Small intestine (tissue), 7 donors: ENCODE results near the gene C1orf198. TPM values are rescaled to one million over a fixed set of nuclear protein-coding genes. Genes with fewer than 3 reads are reported as not detected.

ENCODE experiments used
- DNase-seq, 2 donors: peaks; one replicate each; pipeline versions ENCODE4 v3.0.0 to v3.0.0-alpha.2; 2013
- FAIRE-seq: peaks from 2 replicates; lab custom pipeline; 2012; peaks lifted over from hg19 to GRCh38; lab: Jason Lieb, UNC
- H3K27ac ChIP-seq, 3 donors: one replicate each; pipeline ENCODE4 v1.5.1; 2013; ENCODE audit warnings: low read length in 2 of 3, mild to moderate bottlenecking in 2 of 3, control low read depth in 1 of 3, inconsistent platforms in 1 of 3, low read depth in 1 of 3, moderate library complexity in 1 of 3
- H3K27me3 ChIP-seq, 3 donors: one replicate each; pipeline ENCODE4 v1.6.1; 2013; ENCODE audit warnings: low read length in 3 of 3, inconsistent platforms in 1 of 3; ENCODE audit not compliant: control insufficient read depth in 3 of 3, insufficient read depth in 3 of 3
- H3K36me3 ChIP-seq, 3 donors: one replicate each; pipeline ENCODE4 v1.6.1; 2013; ENCODE audit warnings: low read length in 3 of 3, inconsistent platforms in 1 of 3, low read depth in 1 of 3, mild to moderate bottlenecking in 1 of 3, moderate library complexity in 1 of 3; ENCODE audit not compliant: control insufficient read depth in 3 of 3, insufficient read depth in 2 of 3
- H3K4me1 ChIP-seq, 3 donors: one replicate each; pipeline ENCODE4 v1.6.1; 2013; ENCODE audit warnings: low read length in 2 of 3, inconsistent platforms in 1 of 3, low read depth in 1 of 3, mild to moderate bottlenecking in 1 of 3, moderate library complexity in 1 of 3; ENCODE audit not compliant: control insufficient read depth in 3 of 3, insufficient read depth in 2 of 3
- H3K4me3 ChIP-seq, 3 donors: one replicate each; pipeline ENCODE4 v1.5.1; 2013; ENCODE audit warnings: low read length in 3 of 3, control low read depth in 1 of 3, inconsistent platforms in 1 of 3, low read depth in 1 of 3, mild to moderate bottlenecking in 1 of 3, moderate library complexity in 1 of 3
- H3K9me3 ChIP-seq, 2 donors: one replicate each; pipeline ENCODE4 v1.6.1; 2013; ENCODE audit warnings: low read depth in 1 of 2, low read length in 1 of 2; ENCODE audit not compliant: control insufficient read depth in 2 of 2, insufficient read depth in 1 of 2
- WGBS, 3 donors: extraction: QIAGEN DNeasy Blood & Tissue Kit; methylation state at CpG; one replicate each; pipeline ENCODE4 v1.1.7; 2013; 5-methylcytosine and 5-hydroxymethylcytosine counted together
- polyA plus RNA-seq, 4 donors: library from polyadenylated mRNA; stranded (reverse) in 3 of 4; unstranded in 1 of 4; fragments of 200-250 nt in 3 of 4; fragments of 120-200 nt in 1 of 4; gene quantifications; one replicate each; pipeline versions ENCODE4 v1.2.1 to v1.2.3, GENCODE V29; 2013
- donor health status: healthy with polysubstance abuse.
- donor health status: control.
- donor health status: control.
- donor health status: Bipolar disorder and iron deficiency.
- donor health status: healthy.

Gene C1orf198
- polyA plus RNA-seq, 4 donors = 6.0 to 19.5 (median 13.1) TPM

DNA sequence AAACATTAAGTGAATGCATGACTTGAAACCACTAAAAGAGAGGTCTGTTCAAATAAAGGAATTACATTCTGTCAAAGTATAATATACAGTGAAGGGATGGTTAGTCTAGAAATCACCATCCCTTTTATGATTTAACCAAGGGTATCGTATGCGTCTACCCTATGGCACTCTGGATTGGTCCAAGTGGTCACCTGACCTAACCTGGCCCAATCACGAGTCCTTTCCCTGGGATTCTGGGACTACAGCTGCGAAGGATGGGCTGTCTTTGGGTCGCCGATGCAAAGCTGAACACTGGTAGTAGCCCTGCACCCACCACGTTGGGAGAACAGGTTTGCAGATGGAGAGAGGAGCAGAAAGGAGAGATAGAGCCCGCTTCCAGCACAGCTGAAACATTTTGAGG, 30.4 kb upstream of the C1orf198 start:
- H3K4me3 ChIP-seq = no peak overlapping the region
- H3K27me3 ChIP-seq = no peaks in the 10 kb centered on the region
- peaks cover 0 to 13% (median 0%) of the 10 kb centered on the region in 3 donors for H3K36me3 ChIP-seq
- H3K4me1 ChIP-seq = no peaks in the 10 kb centered on the region
- no peaks in the 10 kb centered on the region for H3K9me3 ChIP-seq
- FAIRE-seq (no peak), DNase-seq (no peak)
- 81 to 87% (median 83%) methylated on average over 8 of the region's 8 CpGs for WGBS, 3 donors
- no peak overlapping the region for H3K27ac ChIP-seq

GRCh38 chr1:230898144-230898543, 29.8 kb upstream of the C1orf198 start:
- H3K4me1 ChIP-seq = no peaks in the 10 kb centered on the region
- no peaks in the 10 kb centered on the region for H3K9me3 ChIP-seq
- 93 to 98% (median 96%) methylated on average over 4 of the region's 4 CpGs for WGBS, 3 donors
- no peak for DNase-seq
- peaks cover 0 to 7% (median 0%) of the 10 kb centered on the region in 3 donors for H3K36me3 ChIP-seq
- no peaks in the 10 kb centered on the region for H3K27me3 ChIP-seq
- H3K4me3 ChIP-seq = no peak overlapping the region
- no peak overlapping the region for H3K27ac ChIP-seq
- FAIRE-seq = no peak

DNA sequence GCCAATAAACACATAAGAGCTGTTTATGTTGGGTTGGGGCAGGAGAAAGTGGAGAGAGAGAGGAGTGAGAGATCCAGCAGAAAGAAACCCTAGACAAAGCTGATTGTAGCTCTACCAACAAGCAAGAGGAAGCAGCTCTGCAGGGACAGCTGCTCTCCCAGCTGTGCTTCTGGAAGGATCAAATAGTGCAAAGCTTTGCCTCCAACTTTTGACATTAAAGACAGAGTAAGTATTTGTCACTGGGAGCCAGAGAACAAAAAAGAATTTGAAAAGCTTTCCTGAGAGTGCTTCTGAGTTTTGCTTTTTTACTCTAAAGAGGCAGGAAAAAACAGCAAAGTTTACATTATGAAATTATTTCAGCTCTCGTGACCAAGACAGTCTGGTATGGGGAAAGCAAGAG, 28.5 kb upstream of the C1orf198 start:
- DNase-seq = no peak
- Histone ChIP-seq H3K4me3 (no peak overlapping the region), H3K27ac (no peak overlapping the region), H3K4me1 (no peaks in the 10 kb centered on the region), H3K27me3 (no peaks in the 10 kb centered on the region), H3K36me3 (peaks cover 0 to 3% (median 0%) of the 10 kb centered on the region in 3 donors), H3K9me3 (no peaks in the 10 kb centered on the region)
- FAIRE-seq = no peak
- 48 to 76% (median 65%) methylated on average over 1 of the region's 1 CpG for WGBS, 3 donors

- H3K4me1 ChIP-seq = no peaks in the 10 kb centered on the region
- WGBS, 3 donors = 87 to 92% (median 92%) methylated on average over 2 of the region's 2 CpGs
- no peaks in the 10 kb centered on the region for H3K27me3 ChIP-seq
- H3K4me3 ChIP-seq = no peak overlapping the region
- FAIRE-seq = no peak
- no peak for DNase-seq
- H3K36me3 ChIP-seq = no peaks in the 10 kb centered on the region
- no peak overlapping the region for H3K27ac ChIP-seq
- H3K9me3 ChIP-seq = no peaks in the 10 kb centered on the region
These were observed 27.1 kb upstream of the C1orf198 start for GRCh38 chr1:230895452-230895851.

DNA sequence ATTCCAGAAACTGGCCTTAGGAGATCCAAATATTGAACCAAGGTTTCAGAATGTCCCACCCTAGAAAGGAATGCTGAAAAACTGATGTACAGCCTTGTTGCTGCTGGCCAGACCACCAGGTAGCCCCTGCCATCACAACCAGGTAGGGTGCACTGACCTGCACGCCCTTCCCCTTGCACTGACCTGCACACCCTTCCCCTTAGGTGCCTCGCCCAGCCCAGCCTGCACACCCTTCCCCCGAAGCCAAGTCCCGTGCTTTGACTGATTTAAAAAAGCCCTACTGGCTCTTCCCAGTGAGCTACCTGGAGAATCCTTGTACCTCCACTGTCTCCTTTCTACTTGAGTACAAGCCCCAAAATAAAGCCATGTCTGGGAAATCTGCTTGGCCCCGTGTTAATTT, 26.3 kb upstream of the C1orf198 start:
- H3K36me3 ChIP-seq = no peaks in the 10 kb centered on the region
- H3K4me1 ChIP-seq = no peaks in the 10 kb centered on the region
- no peaks in the 10 kb centered on the region for H3K27me3 ChIP-seq
- no peak overlapping the region for H3K4me3 ChIP-seq
- no peaks in the 10 kb centered on the region for H3K9me3 ChIP-seq
- DNase-seq (no peak), FAIRE-seq (no peak)
- no peak overlapping the region for H3K27ac ChIP-seq
- 65 to 82% (median 70%) methylated on average over 5 of the region's 5 CpGs for WGBS, 3 donors

DNA sequence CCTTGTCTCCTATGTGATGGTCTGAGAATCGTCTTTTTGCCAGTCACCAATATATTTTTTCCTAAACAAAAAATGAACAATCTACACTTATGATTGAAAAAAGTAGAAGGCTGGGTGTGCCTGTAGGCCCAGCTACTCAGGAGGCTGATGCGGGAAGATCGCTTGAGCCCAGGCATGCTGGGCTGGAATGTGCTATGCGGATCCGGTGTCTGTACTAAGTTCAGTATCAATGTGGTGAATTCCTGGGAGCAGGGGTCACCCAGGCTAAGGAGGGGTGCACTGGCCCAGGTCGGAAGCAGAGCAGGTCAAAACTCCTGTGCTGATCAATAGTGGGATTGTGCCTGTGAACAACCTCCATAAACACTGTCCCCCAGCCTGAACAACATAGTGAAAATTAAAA, 25.7 kb upstream of the C1orf198 start:
- Histone ChIP-seq H3K27me3 (no peaks in the 10 kb centered on the region), H3K27ac (no peak overlapping the region), H3K36me3 (no peaks in the 10 kb centered on the region), H3K9me3 (no peaks in the 10 kb centered on the region), H3K4me1 (no peaks in the 10 kb centered on the region), H3K4me3 (no peak overlapping the region)
- FAIRE-seq = no peak
- DNase-seq = no peak
- 91 to 93% (median 91%) methylated on average over 6 of the region's 6 CpGs for WGBS, 3 donors

DNA sequence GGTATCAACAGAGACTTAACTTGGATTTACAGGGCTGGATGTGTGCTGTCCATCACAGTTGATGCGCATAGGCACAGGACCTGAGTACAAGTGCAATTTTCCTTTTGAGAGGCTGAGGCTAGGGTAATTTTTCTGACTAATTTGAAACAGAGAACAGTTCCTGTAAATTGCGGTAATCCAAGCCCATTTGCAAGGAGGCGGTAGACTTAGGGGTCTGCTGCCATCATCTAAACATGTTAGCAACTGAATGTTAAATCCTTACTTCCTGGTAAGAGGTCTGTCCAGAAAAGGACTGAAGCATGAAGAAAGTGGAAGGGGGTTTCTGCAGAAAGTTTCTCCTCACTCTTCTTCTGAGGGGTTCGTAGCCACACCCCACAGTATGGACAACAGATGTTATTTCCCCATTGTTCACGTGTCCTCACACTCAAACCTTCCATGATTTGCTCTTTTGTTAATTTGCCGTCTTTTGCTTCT, 23.7 kb upstream of the C1orf198 start:
- no peaks in the 10 kb centered on the region for H3K27me3 ChIP-seq
- H3K9me3 ChIP-seq = no peaks in the 10 kb centered on the region
- no peak overlapping the region for H3K4me3 ChIP-seq
- WGBS, 3 donors = 67 to 92% (median 84%) methylated on average over 6 of the region's 6 CpGs
- no peak overlapping the region for H3K27ac ChIP-seq
- no peaks in the 10 kb centered on the region for H3K4me1 ChIP-seq
- no peaks in the 10 kb centered on the region for H3K36me3 ChIP-seq
- FAIRE-seq (no peak), DNase-seq (no peak)

- Histone ChIP-seq H3K27ac (no peak overlapping the region), H3K27me3 (no peaks in the 10 kb centered on the region), H3K9me3 (no peaks in the 10 kb centered on the region), H3K4me1 (no peaks in the 10 kb centered on the region), H3K36me3 (no peaks in the 10 kb centered on the region), H3K4me3 (no peak overlapping the region)
- FAIRE-seq = no peak
- WGBS, 3 donors = 45 to 56% (median 50%) methylated on average over 2 of the region's 2 CpGs
- DNase-seq = no peak
These were observed 23.1 kb upstream of the C1orf198 start for GRCh38 chr1:230891413-230891812.

DNA sequence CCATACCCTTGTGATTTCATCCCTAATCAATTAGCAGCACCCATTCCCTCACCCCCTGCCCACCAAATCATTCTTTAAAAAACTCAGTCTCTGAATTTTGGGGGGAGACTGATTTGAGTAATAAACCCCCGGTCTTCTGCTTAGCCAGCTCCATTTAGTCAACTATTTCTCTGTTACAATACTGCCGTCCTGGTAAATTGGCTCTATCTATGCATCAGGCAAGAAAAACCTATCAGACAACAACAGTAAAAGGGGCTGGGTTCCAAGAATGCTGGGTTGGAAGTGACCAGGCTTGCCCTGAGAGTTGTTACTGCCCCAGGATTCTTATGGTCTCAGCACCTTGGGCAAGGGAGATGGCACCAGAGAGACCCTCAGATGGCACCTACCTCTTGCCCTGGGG, 16.3 kb upstream of the C1orf198 start:
- Histone ChIP-seq H3K4me1 (no peaks in the 10 kb centered on the region), H3K27ac (no peak overlapping the region), H3K27me3 (peaks cover 0 to 23% (median 0%) of the 10 kb centered on the region in 3 donors), H3K9me3 (peaks cover 4 to 17% of the 10 kb centered on the region in 2 donors), H3K36me3 (no peaks in the 10 kb centered on the region), H3K4me3 (no peak overlapping the region)
- no peak for DNase-seq
- no peak for FAIRE-seq
- WGBS, 3 donors = 83 to 94% (median 89%) methylated on average over 2 of the region's 2 CpGs
